KOPT-K1 (cell line): ENCODE data around the gene TSPEAR.

Source experiments
- H3K27ac ChIP-seq: fragments of 200-600 bp; sonication (generic); 2 replicates; pipeline ENCODE4 v1.5.1; 2016; ENCODE audit warnings: antibody characterized with exemption, mild to moderate bottlenecking, low read depth, low read length; ENCODE audit not compliant: poor library complexity, severe bottlenecking
- H3K36me3 ChIP-seq: fragments of 200-600 bp; sonication (generic); 2 replicates; pipeline ENCODE4 v1.5.1; 2017; ENCODE audit warnings: antibody characterized with exemption, mild to moderate bottlenecking, low read length, moderate library complexity; ENCODE audit not compliant: insufficient read depth
- H3K9me3 ChIP-seq: fragments of 200-600 bp; sonication (generic); 2 replicates; pipeline ENCODE4 v1.5.1; 2017; ENCODE audit warnings: antibody characterized with exemption, low read length, mild to moderate bottlenecking; ENCODE audit not compliant: insufficient read depth, poor library complexity, severe bottlenecking

TSPEAR gene

DNA sequence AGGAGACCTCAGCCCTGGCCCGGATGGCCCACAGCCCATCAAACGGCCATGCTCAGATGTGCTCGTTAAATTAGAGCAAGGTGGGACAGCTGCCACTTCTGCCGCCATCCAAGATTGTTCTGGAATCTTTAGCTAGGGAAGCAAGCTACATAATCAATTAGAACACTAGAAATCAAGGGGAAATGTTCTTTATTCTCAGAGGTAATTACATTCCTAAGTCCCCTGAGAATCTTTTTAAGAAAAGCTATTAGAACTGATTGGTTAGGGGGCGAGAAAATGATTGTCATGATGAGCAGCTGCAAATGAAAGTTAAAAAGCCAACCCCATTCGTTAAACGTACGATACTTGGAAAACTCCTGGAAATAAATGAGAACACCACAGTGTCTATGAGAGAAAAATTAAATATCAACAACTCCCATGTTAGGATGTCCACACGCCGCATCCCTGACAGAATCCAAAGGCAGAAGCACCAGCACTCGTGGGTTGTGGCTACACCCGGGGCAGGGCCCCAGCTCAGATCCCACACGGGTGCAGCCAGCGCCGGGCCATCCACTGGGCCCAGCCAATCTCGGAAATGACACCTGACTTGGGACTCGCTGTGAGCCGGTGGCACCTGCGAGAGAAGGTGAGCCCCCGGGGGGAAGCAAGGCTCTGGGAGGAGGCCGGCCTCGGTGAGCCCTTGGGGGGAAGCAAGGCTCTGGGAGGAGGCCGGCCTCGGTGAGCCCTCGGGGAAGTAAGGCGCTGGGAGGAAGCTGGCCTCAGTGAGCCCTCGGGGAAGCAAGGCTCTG is 209.0 kb downstream of the TSPEAR start:
- Histone ChIP-seq H3K36me3 (no peaks in the 10 kb centered on the region), H3K9me3 (no peaks in the 10 kb centered on the region), H3K27ac (no peak overlapping the region)

DNA sequence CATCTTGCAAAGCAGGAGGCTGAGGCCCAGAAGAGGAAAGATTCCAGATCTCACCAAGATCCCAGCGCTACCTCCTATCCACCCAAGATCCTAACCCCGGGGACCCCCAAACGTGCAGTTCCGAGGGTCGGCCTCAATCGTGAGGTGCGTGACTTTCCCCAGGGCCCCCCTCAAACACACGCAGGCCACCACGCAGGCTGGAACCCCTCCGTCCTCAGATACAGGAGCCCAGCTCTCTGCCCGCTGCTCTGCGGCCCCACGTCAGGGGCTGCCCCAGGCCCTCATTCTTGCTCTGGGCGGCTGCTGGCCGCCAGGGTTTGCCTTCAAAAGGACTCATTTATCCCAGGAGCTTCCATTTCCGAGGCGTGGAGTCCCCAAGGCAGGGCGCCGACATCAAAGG is 211.3 kb downstream of the TSPEAR start:
- Histone ChIP-seq H3K27ac (no peak overlapping the region), H3K36me3 (no peaks in the 10 kb centered on the region), H3K9me3 (no peaks in the 10 kb centered on the region)

DNA sequence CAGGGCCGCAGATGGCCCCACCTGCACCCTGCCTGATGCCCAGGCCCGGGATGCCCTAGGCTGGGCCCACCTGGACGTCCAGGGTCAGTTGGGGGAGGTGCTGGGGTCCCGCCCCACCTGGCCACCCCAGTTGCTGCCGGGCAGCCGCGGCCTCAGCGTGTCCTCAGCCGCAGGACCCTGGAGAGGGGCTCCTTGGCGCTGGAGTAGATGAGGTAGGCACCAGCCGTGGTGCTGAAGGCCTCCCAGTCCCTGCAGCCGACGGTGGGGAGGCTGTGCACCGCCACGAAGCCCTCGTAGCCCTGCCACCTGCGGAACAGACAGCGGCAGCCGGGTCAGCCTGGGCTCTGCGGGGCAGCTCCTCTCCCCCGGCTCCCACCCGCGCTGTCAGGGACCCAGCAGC is 211.7 kb downstream of the TSPEAR start:
- H3K9me3 ChIP-seq: no peaks in the 10 kb centered on the region
- H3K36me3 ChIP-seq: no peaks in the 10 kb centered on the region
- no peak overlapping the region for H3K27ac ChIP-seq

DNA sequence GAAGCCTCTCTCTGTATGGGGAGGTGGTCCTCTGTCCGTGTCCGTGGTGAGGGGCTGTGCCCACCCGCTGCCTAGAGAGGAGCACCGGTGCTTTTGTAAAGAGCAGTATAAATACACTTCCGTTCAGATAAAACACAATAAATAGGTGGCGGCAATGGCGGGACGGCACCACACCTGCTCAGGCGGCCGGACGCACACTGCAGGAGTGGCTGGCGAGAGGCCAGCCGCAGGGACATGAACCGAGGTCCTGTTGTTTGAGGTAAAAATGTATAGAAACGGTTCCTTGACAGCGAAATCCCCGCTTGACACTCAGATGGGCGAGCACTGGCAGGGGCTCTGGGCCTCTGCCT is 212.2 kb downstream of the TSPEAR start:
- no peak overlapping the region for H3K27ac ChIP-seq

DNA sequence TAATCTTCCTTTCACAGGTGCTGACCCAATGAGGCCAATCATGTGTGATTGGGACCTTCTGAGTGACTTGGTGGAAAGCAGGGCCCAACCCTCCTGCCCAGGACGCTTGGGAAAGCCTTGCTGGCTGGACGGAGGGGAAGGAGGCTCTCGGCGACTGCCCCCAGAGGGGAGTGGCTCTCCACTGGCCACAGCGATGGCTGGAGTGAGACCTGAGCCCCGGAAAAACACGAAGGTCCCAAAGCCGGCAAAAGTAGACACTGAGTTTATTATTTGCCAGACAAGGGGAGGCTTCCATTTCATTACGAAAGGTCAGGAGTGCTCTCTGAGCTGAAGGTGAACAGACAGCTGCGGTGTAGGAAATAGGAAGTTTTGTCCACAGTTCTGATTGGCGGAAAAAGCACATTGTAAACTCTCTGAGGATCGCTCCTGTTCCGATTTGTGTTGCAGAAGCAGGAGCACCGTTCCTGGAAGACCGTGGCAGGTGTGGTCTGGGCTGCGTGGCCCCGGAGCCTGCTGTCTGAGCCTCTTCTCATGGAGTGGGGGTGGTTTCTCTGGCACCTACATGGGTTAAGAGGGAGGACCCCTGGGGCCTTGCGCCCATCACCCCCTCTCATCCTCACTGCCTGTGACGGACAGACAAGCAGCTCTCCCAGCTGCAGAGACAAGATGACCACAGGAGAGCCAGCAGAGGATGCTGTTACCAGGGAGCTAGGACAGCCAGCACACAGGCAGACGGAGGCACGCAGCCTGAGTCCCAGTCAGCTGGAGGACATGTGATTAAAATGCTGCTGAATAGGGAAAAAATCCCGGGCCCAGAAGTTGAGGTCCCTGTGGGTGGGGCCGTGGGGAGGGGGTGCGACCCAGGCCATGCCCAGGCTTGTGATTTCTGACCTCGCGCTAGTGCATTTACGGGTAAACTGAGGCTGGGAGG is 212.8 kb downstream of the TSPEAR start:
- Histone ChIP-seq H3K36me3 (no peaks in the 10 kb centered on the region), H3K27ac (no peak overlapping the region)

More for the DNA sequence above, 212.2 kb downstream of the TSPEAR start:
- Histone ChIP-seq H3K36me3 (no peaks in the 10 kb centered on the region), H3K9me3 (no peaks in the 10 kb centered on the region)

DNA sequence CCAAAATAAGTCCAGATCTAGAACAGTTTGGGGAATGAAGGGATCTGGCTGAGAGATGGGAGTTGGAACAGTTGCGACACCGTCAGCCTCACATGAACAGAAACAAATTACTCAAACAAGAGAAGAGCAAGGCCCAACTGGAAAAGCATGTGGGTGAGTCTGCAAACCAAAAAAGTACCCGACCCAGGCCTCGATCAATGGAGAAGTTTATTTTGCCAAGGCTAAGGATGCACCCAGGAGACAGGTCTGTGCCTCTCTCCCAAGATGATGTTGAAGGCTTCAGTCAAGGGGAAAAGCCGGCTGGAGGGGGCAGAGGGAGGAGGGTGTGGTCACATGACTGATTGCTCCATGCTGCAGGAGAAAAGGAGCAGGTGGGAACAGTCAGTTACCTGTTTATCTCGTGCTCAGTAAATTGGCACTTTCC is 213.7 kb downstream of the TSPEAR start:
- H3K36me3 ChIP-seq: no peaks in the 10 kb centered on the region
- no peak overlapping the region for H3K27ac ChIP-seq
- peaks cover 12% of the 10 kb centered on the region for H3K9me3 ChIP-seq

More for the DNA sequence above, 212.8 kb downstream of the TSPEAR start:
- H3K9me3 ChIP-seq: peaks cover 4% of the 10 kb centered on the region

DNA sequence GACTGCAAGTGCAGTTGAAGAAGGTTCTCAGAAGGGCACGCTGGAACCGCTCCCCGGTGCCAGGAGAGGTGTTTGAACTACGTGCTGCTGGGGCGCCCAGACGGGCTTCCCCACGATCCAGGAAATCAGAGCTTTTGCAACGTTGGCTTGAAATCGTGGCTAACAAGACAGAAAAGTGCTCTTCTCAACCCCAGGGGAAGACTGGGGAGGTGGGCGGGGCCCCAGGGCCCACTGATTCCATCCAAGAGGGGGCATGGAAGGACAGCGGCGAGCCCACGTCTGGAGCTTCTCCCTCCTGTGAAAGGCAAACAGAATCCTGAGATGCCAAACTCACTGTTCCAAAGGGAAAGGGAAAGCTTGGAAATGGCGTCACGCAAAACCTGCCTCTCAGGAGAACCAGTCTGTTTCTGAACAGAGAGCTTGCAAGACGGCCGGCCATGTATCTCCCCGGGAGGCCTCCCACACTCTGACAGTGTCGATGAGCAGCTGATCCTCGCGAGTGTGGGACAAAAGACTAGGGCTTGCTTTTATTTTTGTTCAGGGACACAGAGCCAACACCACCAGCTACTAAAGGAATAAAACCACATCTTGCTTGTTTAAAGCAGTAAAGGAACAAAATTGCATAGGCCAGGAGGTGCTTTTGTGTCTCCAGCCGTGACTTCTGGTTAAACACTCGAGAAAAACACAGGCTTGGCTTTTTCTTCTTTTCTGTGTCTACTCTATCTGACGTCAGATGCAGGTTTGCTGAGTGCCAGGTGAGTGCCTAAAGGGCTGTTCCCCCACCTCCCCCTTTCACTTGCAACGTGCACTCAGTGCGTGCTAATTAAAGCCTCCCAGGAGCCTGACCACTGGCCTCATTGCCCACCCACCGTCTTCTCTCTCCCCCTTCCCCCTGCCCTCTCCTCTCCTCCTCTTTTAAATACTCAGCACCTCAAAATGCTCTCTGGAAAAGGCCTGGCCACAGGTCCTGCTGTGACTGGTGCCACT is 214.5 kb downstream of the TSPEAR start:
- no peaks in the 10 kb centered on the region for H3K36me3 ChIP-seq
- H3K9me3 ChIP-seq: peaks cover 12% of the 10 kb centered on the region
- no peak overlapping the region for H3K27ac ChIP-seq

DNA sequence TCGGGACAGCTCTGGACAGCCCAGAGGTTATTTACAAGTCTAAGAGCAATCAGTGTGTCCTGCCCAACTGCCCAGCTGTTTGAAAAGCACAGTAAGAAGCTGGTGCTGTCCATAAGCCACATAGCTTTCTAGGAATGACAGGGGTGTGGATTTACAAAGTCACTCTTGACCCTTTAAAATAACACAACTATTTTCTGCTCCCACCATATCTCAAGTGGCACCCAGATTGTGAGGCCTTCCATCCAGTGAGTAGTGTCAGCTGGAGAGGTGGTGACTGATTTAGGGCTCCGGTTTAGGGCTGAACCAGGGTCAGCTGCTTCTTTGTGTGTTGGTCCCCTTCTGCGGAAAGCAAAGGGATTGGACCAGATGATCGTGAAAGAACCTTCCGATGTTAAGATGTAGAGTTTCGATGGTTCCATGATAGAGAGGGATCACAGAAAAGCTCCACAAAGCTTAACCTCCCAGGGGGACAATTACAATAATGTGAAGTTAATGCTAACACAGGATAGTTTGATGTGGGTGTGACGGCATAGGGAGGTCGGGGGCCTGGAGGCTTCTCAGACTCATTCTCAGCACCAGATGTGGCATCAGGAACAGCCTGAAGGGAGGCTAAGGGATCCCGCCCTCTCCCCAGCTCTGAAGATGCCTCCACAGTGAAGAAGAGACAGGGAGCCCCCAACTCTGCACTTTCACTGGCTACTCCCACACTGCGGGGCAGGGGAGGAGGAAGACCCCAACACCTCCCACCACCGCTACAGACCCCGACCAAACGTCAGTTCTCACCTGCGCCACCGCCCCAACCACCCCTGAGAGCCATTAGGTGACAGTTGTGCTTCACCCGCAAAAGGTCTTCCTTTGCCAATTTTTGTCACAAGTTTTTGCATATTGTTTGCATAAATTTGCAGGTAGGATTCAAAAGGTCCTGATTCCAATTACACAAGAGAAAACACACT is 215.5 kb downstream of the TSPEAR start:
- Histone ChIP-seq H3K9me3 (peaks cover 12% of the 10 kb centered on the region), H3K36me3 (no peaks in the 10 kb centered on the region)

DNA sequence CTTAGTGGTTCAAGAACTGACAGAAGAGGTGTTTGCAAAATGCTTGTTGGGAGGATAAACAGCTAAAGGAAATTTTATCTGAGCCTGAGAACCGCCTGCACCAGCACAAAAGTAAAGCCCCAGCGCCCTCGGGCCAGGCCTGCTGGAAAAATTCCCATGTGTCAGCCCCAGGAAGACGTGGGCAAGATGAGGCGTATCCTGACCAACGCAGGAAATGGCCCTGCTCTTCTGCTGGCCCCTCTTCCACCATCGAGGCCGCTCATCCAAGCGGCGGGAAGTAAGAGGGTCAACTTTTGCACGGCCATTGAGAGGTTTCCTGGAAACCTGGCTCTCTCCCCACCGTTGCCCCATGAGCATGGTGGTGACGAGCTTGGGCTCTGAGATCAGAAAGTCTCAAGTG is 216.4 kb downstream of the TSPEAR start:
- Histone ChIP-seq H3K27ac (no peak overlapping the region), H3K9me3 (peaks cover 12% of the 10 kb centered on the region), H3K36me3 (no peaks in the 10 kb centered on the region)

More for the DNA sequence above, 215.5 kb downstream of the TSPEAR start:
- no peak overlapping the region for H3K27ac ChIP-seq

DNA sequence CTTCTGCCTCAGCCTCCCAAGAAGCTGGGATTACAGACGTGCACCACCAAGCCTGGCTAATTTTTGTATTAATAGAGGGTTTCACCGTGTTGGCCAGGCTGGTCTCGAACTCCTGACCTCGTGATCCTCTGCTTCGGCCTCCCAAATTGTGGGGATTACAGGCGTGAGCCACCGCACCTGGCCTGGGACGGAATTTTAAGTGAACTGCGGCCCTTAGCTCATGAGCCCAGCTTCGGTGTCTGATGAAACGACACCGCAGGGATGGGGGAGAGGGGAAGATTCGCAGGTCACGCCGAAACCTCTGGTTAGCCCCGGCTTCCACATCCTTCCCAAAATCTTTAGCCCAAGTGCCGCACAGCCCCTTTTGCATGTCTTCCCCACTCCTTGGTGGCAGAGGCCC is 217.0 kb downstream of the TSPEAR start:
- H3K36me3 ChIP-seq: no peaks in the 10 kb centered on the region
- H3K27ac ChIP-seq: no peak overlapping the region
- peaks cover 12% of the 10 kb centered on the region for H3K9me3 ChIP-seq

DNA sequence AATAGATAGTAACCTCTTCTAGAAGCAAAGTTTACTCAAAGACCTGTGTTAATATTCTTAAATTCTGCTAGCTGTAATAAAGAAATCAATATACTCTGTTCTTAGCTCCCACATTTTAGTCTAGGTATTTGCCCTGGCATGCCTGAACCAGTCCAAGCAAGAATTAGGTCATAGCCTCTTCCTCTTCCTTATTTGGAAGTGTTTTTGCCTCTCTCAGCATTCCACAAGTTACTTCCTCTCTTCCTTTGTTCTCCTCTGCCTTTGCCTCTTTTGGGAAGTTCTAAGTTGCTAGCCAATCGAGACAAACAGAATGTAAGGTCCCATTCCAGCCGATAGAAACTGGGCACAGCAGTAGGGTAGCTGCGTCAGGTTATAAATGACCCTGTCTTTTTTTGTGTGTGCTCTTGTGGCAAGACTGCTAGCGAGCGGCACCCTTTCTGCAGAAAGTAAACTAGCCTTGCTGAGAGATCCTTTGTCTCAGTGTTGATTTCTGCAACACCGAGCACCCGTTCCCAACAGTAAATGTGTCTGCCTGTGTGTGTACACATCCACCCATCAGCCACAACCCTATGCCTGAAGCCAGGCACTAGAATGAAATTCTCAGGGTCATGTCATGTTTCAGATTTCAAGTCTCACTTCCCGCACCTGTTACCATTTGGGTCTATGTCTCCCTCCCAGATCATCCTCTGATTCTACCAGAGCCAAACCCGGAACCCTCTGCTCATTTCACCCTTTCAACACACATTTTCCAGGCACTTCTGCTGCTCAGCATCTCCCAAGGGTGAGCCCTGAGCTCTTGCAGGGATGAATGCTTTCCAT is 218.6 kb downstream of the TSPEAR start:
- Histone ChIP-seq H3K9me3 (peaks cover 20% of the 10 kb centered on the region), H3K36me3 (no peaks in the 10 kb centered on the region)

DNA sequence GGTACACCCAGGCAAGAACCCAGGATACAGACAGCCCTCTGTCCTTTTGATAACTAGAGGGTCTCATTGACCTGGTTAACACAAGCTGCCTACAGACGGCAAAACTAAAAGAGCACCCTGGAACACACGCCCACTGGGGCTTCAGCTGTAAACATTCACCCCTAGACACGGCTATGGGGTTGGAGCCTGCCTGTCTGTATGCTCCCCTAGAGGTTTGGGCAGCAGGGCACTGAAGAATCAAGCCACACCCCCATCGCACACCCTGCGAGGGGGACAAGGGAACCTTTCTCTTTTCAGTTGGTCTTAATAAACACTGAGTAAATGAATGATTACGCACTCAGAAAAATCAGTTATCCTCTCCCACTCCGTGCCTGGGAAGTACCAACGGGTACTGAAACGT is 220.6 kb downstream of the TSPEAR start:
- Histone ChIP-seq H3K36me3 (no peaks in the 10 kb centered on the region), H3K27ac (no peak overlapping the region), H3K9me3 (peaks cover 21% of the 10 kb centered on the region)

More for the DNA sequence above, 218.6 kb downstream of the TSPEAR start:
- H3K27ac ChIP-seq: no peak overlapping the region

DNA sequence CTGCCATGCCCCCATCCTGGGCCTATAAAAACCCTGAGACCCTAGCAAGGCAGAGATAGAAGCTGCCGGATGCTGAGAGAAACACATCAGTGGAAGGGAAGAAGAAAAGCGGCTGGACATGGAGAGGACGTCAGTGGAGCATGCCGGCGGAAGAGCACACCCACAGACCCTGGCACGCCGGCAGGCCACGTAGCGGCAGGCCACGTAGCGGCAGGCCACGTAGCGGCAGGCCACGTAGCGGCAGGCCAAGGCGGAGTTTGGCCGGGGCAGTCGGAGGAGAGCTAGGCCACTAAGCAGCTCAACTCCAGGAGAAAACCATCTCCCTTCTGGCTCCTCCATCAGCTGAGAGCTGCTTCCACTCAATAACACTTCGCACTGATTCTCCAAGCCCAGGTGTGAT is 221.0 kb downstream of the TSPEAR start:
- no peak overlapping the region for H3K27ac ChIP-seq
- no peaks in the 10 kb centered on the region for H3K36me3 ChIP-seq
- peaks cover 21% of the 10 kb centered on the region for H3K9me3 ChIP-seq
